Measurements from ENCODE around the gene HCFC2. TPM values are rescaled to one million over a fixed set of nuclear protein-coding genes. Genes with fewer than 3 reads are reported as not detected.

HCFC2 gene
- polyA plus RNA-seq, 3 donors: 4.2 to 6.6 (median 5.8) TPM

GRCh38 chr12:104054681-104055346 is 9.5 kb upstream of the HCFC2 start:
- no peak overlapping the region for H3K27ac ChIP-seq (ENCODE audit: low read depth, low read length)
- 67 to 89% (median 87%) methylated on average over 4 of the region's 4 CpGs for WGBS, 3 donors

DNA sequence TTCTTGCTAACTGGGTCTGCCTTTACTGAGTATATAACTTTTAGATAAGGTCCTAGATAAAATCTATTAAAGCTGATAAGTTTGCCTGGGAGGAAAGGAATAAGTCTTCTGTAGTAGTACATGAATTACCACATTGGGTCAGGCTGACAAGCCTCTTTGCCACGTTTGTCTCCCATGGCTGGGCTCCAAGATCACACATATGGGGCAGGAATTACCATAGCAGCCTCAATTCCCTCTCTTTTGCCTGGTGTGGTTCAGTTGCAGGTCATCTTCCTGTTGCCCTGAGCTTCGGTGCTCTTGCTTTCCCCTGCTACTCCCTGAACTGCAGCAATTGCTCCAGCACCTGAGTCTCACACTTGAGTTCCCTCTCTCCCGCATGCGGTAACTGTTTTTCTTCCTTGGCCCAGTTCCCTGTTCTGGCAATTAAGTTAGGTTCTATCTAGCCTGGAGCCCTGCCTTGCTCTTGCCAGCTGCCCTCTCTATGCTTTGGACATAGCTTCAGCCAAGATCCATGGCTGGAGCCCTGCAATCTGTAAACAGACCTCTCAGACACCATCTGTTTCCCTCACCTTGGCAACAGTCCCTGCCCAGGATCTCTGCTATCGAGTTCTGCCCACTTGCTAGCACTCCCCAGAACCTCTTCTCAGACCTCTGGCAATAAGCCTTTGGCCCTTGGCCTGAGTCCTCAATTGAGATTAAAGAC is 8.5 kb upstream of the HCFC2 start:
- WGBS, 3 donors: 16 to 35% (median 26%) methylated on average over 5 of the region's 5 CpGs
- H3K27ac ChIP-seq (ENCODE audit: low read depth, low read length): no peak overlapping the region

DNA sequence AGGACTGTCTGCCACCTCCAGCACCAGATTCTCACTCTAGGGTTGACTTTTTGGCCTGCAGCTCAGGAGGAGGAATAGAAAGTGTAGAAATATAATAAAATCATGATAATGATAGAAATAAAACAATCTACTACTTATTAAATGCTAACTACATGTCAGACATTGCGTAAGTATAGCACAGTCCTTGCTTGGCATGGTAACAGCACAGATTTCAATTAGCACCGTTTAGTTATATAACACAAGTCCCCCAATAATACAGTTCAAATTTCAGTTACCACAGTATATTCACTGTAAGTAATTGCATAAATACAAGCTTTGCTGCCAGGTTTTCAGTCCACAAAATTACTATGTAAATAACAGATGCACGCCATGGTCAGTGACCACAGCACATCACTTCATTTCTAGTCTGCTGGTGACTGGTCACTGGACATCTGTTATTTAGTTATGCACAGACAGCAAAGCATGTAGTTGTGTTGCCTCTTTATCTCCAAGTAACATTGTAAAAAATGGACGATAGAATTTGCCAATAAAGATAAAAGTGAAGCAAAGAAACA is 7.8 kb upstream of the HCFC2 start:
- H3K27ac ChIP-seq (ENCODE audit: low read depth, low read length): no peak overlapping the region
- 27 to 75% (median 71%) methylated on average over 4 of the region's 4 CpGs for WGBS, 3 donors

- WGBS, 3 donors: 8 to 16% (median 14%) methylated on average over 1 of the region's 1 CpG
Measured at GRCh38 chr12:104057771-104058197, 6.5 kb upstream of the HCFC2 start.

GRCh38 chr12:104058802-104059201 is 5.5 kb upstream of the HCFC2 start:
- 79 to 86% (median 85%) methylated on average over 4 of the region's 4 CpGs for WGBS, 3 donors
- no peak overlapping the region for H3K27ac ChIP-seq (ENCODE audit: low read depth, low read length)

More at GRCh38 chr12:104057771-104058197, 6.5 kb upstream of the HCFC2 start:
- no peak overlapping the region for H3K27ac ChIP-seq (ENCODE audit: low read depth, low read length)

- 57 to 84% (median 69%) methylated on average over 2 of the region's 2 CpGs for WGBS, 3 donors
- no peak overlapping the region for H3K27ac ChIP-seq (ENCODE audit: low read depth, low read length)
Measured at GRCh38 chr12:104059963-104060362, 4.4 kb upstream of the HCFC2 start.

DNA sequence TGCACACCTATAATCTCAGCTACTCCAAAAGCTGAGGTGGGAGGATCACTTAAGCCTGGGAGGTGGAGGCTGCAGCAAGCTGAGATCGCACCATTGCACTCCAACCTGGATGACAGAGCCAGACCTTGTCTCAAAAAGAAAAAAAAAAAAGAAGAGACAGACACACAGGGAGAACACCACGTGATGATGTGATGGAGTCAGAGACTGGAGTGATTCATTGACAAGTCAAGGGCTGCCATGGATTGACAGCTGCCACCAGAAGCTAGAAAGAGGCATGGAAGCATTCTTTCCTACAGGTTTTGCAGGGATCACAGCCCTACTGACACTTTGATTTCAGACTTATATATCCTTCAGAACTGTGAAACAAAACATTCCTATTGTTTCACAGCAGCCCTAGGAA is 3.5 kb upstream of the HCFC2 start:
- no peak overlapping the region for H3K27ac ChIP-seq (ENCODE audit: low read depth, low read length)
- 53 to 67% (median 67%) methylated on average over 2 of the region's 2 CpGs for WGBS, 3 donors

GRCh38 chr12:104063712-104064030 is 660 bp upstream of the HCFC2 start:
- 0 to 2% (median 1%) methylated on average over 7 of the region's 7 CpGs for WGBS, 3 donors

GRCh38 chr12:104064842-104065427 is 604 bp downstream of the HCFC2 start:
- 0 to 1% (median 1%) methylated on average over 36 to 41 of the region's 41 CpGs for WGBS, 3 donors
- no peak overlapping the region for H3K27ac ChIP-seq (ENCODE audit: low read depth, low read length)

More at GRCh38 chr12:104063712-104064030, 660 bp upstream of the HCFC2 start:
- H3K27ac ChIP-seq (ENCODE audit: low read depth, low read length): no peak overlapping the region

DNA sequence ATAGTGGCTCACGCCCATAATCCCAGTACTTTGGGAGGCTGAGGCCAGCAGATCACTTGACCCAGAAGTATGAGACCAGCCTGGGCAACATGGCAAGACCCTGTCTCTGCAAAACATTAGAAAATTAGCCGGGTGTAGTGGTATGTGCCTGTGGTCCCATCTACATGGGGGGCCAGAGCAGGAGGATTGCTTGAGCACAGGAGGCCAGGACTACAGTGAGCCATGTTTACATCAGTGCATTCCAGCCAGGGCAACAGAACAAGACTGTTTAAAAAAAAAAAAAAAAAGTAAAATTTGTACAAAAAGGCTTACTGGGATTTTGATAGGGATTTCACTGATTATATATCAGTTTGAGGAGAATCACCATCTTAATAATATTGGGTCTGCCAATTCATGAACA is 7.8 kb downstream of the HCFC2 start:
- WGBS, 3 donors: 95 to 98% (median 97%) methylated on average over 2 of the region's 2 CpGs
- no peak overlapping the region for H3K27ac ChIP-seq (ENCODE audit: low read depth, low read length)

GRCh38 chr12:104073699-104074098 is 9.4 kb downstream of the HCFC2 start:
- WGBS, 3 donors: 91 to 97% (median 92%) methylated on average over 1 of the region's 1 CpG
- H3K27ac ChIP-seq (ENCODE audit: low read depth, low read length): no peak overlapping the region

- 69 to 87% (median 83%) methylated on average over 1 of the region's 1 CpG for WGBS, 3 donors
- H3K27ac ChIP-seq (ENCODE audit: low read depth, low read length): no peak overlapping the region
Measured at GRCh38 chr12:104079024-104079423, 14.7 kb downstream of the HCFC2 start.

GRCh38 chr12:104080764-104081163 is 16.4 kb downstream of the HCFC2 start:
- 74 to 88% (median 81%) methylated on average over 1 of the region's 1 CpG for WGBS, 3 donors

GRCh38 chr12:104083769-104084475 is 19.6 kb downstream of the HCFC2 start:
- 92 to 96% (median 96%) methylated on average over 8 of the region's 8 CpGs for WGBS, 3 donors
- no peak overlapping the region for H3K27ac ChIP-seq (ENCODE audit: low read depth, low read length)

More at GRCh38 chr12:104080764-104081163, 16.4 kb downstream of the HCFC2 start:
- H3K27ac ChIP-seq (ENCODE audit: low read depth, low read length): no peak overlapping the region

GRCh38 chr12:104090685-104091084 is 26.4 kb downstream of the HCFC2 start:
- H3K27ac ChIP-seq (ENCODE audit: low read depth, low read length): no peak overlapping the region
- WGBS, 3 donors: 95 to 97% (median 97%) methylated on average over 1 of the region's 1 CpG

DNA sequence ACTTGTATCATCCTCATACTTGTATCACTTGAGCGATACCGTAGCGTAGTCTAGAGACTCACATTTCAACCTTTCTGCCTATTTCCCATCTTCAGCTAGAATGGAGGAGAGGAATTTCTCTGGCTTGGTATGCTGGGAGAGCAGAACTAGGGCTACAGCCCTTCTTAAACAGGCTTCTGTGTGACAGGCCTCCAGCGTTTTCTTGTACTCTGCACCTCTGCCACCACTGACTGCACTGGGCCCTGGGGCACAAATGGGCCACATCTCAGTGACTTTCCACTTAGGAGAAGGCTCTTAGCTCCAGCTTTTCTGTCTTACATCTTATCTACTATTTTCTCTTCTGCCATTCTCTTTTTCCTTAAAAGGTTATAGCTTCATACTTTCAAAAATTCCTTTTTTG is 26.8 kb downstream of the HCFC2 start:
- no peak overlapping the region for H3K27ac ChIP-seq (ENCODE audit: low read depth, low read length)
- WGBS, 3 donors: 95 to 98% (median 95%) methylated on average over 4 of the region's 4 CpGs

DNA sequence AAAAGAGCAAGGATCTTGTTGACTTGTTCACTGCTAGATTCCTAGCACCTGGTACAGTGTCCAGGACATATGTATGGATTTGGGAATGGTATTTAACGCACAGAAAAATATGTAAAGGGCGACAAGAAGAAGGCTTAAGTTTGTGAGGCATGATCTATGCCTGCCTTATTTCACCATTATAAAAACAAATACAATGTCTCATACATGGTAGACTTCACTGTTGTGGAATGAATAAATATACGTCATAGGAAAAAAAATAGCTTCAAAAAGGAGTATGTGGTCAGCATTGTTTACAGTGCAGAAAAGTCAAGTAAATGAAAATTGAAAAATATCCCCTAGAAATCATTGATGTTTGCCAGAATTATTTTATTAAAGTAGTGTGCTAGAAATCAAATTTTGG is 30.0 kb downstream of the HCFC2 start:
- H3K27ac ChIP-seq (ENCODE audit: low read depth, low read length): no peak overlapping the region
- 96 to 99% (median 97%) methylated on average over 3 of the region's 3 CpGs for WGBS, 3 donors

- 64 to 93% (median 72%) methylated on average over 1 of the region's 1 CpG for WGBS, 3 donors
- H3K27ac ChIP-seq (ENCODE audit: low read depth, low read length): no peak overlapping the region
Measured at GRCh38 chr12:104095289-104095688, 31.0 kb downstream of the HCFC2 start.

DNA sequence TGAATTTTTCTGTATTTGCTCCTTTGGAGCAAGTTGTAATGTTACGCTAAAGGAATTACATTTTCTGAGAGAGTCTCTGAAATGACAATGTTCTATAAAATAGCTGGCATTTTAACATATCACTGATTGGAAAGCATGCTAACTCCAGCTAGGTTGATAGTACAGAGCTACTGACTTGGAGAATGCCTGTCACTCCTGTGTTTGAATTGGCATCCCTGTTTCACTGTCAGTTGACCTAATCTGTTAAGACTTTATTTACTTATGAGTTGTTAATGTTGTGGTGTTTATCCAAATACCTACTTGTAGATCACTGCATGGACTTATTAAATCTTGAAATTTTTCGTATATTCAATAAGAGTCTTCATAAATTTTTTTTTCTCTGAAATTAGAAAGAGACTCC is 33.6 kb downstream of the HCFC2 start:
- WGBS, 3 donors: 93 to 97% (median 97%) methylated on average over 2 of the region's 2 CpGs
- no peak overlapping the region for H3K27ac ChIP-seq (ENCODE audit: low read depth, low read length)
